Calu3 (cell line): ENCODE results near the gene ZBTB8OS. TPM values are rescaled to one million over a fixed set of nuclear protein-coding genes. Genes with fewer than 3 reads are reported as not detected.
"Not testable (repeated sequence)": the region's sequence is repeated elsewhere in the genome, so short reads cannot be mapped to it uniquely, and the experiment has no call there.

Source experiments
- BruUV-seq: library from RNA; stranded (reverse); fragments of 400-500 nt; replicated peaks from 2 replicates; lab custom pipeline; 2021; lab: Mats Ljungman, UMichigan
- CTCF ChIA-PET: fragments of 300-600 bp; sonication (Branson Sonifier 250); formaldehyde crosslinking; loops from one replicate; lab custom pipeline; 2022; ENCODE audit warnings: antibody characterized with exemption; lab: Charles Lee
- DNase-seq: peaks from one replicate; pipeline ENCODE4 v3.0.0; 2022
- H3K27ac Mint-ChIP-seq: one replicate; pipeline ENCODE4 v1.8.0; 2022; ENCODE audit warnings: mixed read lengths; ENCODE audit not compliant: unreplicated experiment
- H3K27me3 Mint-ChIP-seq: one replicate; pipeline ENCODE4 v1.8.0; 2022; ENCODE audit warnings: mixed read lengths; ENCODE audit not compliant: unreplicated experiment
- H3K36me3 Mint-ChIP-seq: one replicate; pipeline ENCODE4 v1.8.0; 2022; ENCODE audit warnings: mild to moderate bottlenecking, moderate library complexity, mixed read lengths; ENCODE audit not compliant: insufficient read depth, unreplicated experiment
- H3K4me1 Mint-ChIP-seq: one replicate; pipeline ENCODE4 v1.8.0; 2022; ENCODE audit warnings: mild to moderate bottlenecking, low read depth, mixed read lengths; ENCODE audit not compliant: unreplicated experiment
- H3K4me3 Mint-ChIP-seq: one replicate; pipeline ENCODE4 v1.8.0; 2022; ENCODE audit warnings: mild to moderate bottlenecking, low read depth, moderate library complexity, mixed read lengths; ENCODE audit not compliant: unreplicated experiment
- H3K9me3 Mint-ChIP-seq: one replicate; pipeline ENCODE4 v1.8.0; 2022; ENCODE audit warnings: low read depth, mixed read lengths; ENCODE audit not compliant: unreplicated experiment
- intact Hi-C: fragments of 100-400 bp; cut with micrococcal nuclease; formaldehyde crosslinking; loops from one replicate; pipeline ENCODE4 v1.10.0; 2022; ENCODE audit not compliant: unreplicated experiment
- total RNA-seq: library from RNA; stranded (reverse); gene quantifications from 2 replicates; pipeline ENCODE4 v1.2.3, GENCODE V29; 2022
- TF ChIP-seq, protein P1 (sequence below): fragments of 200-600 bp; IDR thresholded peaks from one replicate; pipeline ENCODE4 v1.8.0; 2022; ENCODE audit warnings: antibody characterized with exemption; ENCODE audit not compliant: unreplicated experiment

The ZBTB8OS gene
- total RNA-seq, 1 experiment from 2014 or later, result 51.6 TPM

DNA sequence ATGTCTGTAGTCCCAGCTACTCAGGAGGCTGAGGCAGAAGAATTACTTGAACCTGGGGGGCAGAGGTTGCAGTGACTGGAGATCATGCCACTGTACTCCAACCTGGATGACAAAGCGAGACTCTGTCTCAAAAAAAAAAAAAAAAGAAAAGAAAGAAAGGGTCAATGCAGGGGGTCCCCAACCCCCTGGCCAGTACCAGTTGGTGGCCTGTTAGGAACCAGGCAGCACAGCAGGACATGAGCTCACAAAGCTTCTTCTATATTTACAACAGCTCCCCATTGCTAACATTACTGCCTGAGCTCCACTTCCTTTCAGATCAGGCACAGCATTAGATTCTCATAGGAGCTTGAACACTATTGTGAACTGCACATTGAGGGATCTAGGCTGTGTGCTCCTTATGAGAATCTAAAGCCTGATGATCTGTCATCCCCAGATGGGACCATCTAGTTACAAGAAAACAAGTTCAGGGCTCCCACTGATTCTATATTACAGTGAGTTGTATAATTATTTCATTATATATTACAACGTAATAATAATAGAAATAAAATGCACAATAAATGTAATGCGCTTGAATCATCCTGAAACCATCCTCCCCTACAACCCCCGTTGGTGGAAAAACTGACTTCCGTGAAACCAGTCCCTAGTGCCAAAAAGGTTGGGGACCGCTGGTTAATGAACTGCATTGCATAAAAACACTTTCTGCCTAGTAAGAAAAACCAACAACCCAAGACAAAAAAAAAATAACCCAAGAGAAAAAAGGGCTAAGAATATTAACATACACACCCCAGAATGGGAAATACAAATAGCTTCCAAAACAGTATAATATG is 2.8 kb downstream of the ZBTB8OS start:
- no TSS peak for BruUV-seq
- Mint-ChIP-seq H3K27ac (no peak overlapping the region), H3K4me1 (no peaks in the 10 kb centered on the region), H3K27me3 (no peaks in the 10 kb centered on the region), H3K4me3 (no peak overlapping the region), H3K9me3 (no peaks in the 10 kb centered on the region), H3K36me3 (peaks cover 40% of the 10 kb centered on the region)
- intact Hi-C loops, result no loop called here
- CTCF ChIA-PET, result interaction anchor here (0.6 kb wide), 1 partner anchor 20 kb away, joined by 3 read pairs; no protein-coding TSS in a partner anchor
- TF ChIP-seq, protein P1, sequence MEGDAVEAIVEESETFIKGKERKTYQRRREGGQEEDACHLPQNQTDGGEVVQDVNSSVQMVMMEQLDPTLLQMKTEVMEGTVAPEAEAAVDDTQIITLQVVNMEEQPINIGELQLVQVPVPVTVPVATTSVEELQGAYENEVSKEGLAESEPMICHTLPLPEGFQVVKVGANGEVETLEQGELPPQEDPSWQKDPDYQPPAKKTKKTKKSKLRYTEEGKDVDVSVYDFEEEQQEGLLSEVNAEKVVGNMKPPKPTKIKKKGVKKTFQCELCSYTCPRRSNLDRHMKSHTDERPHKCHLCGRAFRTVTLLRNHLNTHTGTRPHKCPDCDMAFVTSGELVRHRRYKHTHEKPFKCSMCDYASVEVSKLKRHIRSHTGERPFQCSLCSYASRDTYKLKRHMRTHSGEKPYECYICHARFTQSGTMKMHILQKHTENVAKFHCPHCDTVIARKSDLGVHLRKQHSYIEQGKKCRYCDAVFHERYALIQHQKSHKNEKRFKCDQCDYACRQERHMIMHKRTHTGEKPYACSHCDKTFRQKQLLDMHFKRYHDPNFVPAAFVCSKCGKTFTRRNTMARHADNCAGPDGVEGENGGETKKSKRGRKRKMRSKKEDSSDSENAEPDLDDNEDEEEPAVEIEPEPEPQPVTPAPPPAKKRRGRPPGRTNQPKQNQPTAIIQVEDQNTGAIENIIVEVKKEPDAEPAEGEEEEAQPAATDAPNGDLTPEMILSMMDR, result no peak
- no peak for DNase-seq

DNA sequence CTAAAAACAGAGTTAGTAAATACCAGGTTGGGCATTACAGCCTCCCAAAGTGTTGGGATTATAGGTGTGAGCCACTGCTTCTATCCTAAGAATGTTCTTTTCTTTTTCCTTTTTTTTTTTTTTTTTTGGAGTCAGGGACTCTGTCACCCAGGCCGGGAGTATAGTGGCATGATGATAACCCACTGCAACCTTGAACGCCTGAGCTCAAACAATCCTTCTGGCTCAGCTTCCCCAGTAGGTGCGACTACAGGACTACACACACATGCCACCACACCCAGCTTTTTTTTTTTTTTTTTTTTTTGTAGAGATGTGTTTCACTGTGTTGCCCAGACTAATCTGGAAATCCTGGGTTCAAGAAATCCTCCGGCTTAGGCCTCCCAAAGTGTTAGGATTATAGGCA is 5.9 kb downstream of the ZBTB8OS start:
- peaks cover 13% of the 10 kb centered on the region for H3K36me3 Mint-ChIP-seq
- no peak overlapping the region for H3K4me3 Mint-ChIP-seq
- no peaks in the 10 kb centered on the region for H3K9me3 Mint-ChIP-seq
- H3K4me1 Mint-ChIP-seq, result no peaks in the 10 kb centered on the region
- intact Hi-C loops, result no loop called here
- TF ChIP-seq, protein P1, result no peak
- no peaks in the 10 kb centered on the region for H3K27me3 Mint-ChIP-seq
- no peak overlapping the region for H3K27ac Mint-ChIP-seq
- CTCF ChIA-PET, result interaction anchor here (0.6 kb wide), 1 partner anchor 24 kb away, joined by 8 read pairs; no protein-coding TSS in a partner anchor
- no peak for DNase-seq
- BruUV-seq, result no TSS peak

DNA sequence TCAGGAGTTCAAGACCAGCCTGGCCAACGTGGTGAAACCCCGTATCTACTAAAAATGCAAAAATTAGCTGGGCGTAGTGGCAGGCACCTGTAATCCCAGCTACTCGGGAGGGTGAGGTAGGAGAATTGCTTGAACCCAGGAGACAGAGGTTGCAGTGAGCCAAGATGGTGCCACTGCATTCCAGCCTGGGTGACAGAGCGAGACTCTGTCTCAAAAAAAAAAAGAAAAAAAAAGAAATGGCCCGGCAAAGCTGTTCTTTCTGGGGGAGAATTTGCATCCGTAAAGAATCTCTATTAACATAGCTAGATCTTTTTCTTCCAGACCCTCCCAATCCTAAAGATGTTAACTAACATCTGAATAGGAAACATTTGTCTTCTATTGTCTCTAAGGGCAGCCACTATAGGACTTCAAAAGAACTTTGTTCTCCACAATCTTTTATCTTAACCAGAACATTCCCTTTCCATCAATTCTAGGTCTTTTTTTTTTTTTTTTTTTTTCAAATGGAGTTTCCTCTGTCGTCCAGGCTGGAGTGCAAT is 8.0 kb downstream of the ZBTB8OS start:
- H3K4me3 Mint-ChIP-seq, H3K27me3 Mint-ChIP-seq, H3K9me3 Mint-ChIP-seq, intact Hi-C loops, BruUV-seq, H3K36me3 Mint-ChIP-seq, DNase-seq, H3K27ac Mint-ChIP-seq, CTCF ChIA-PET, H3K4me1 Mint-ChIP-seq: not testable (repeated sequence)

GRCh38 chr1:32639489-32640075 is 10.8 kb downstream of the ZBTB8OS start:
- CTCF ChIA-PET, result no interaction called here
- Mint-ChIP-seq H3K4me1 (peaks cover 11% of the 10 kb centered on the region), H3K36me3 (peaks cover 4% of the 10 kb centered on the region), H3K27me3 (no peaks in the 10 kb centered on the region), H3K27ac (no peak overlapping the region), H3K4me3 (no peak overlapping the region), H3K9me3 (no peaks in the 10 kb centered on the region)
- BruUV-seq, result no TSS peak
- TF ChIP-seq, protein P1, result no peak
- intact Hi-C loops, result no loop called here
- no peak for DNase-seq
